ENCODE data around the gene CCHCR1.

DNA sequence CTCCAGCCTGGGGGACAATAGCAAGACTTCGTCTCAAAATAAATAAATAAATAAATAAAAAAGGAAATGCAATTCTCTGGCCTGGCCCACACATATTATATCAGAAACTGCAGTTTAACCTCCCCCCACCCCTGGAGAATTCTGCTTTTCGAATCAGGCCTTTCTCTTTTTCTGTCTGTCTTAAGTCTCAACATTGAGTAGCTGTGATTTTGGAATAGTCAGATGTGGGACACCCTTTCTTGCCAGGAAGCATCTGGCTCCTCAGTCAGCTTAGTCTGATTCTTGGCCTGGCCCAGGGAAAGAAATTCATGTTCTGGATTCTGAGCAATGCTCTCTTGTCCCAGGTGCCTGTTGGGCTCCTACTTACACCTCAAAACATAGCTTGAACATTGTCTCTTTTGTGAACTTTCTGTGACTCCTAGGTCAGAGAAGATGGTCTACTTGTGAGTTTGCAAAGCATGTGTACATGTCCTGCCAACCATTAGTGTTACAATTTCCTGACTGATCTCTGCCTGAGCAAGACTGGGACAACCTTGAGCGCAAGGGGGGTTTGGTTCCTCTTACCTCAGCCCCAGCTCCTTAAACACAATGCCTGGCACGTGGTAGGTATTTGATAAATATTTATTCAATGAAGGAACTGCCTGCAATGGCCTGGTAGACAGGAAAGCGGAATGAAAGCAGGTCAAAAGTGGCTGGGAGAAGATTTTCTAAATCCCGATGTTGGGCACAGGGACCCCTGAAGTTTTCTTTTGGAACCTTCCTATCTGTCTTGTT is 36.6 kb upstream of the CCHCR1 start:
- TF ChIP-seq POLR2AphosphoS5 (IDR thresholded peaks at IDR 0.05) (no peak), EZH2 (IDR thresholded peaks at IDR 0.05; ENCODE audit: borderline replicate concordance, insufficient read depth, low read length, poor library complexity, severe bottlenecking) (no peak), EP300 (conservative IDR thresholded peaks at IDR 0.05; ENCODE audit: poor library complexity, severe bottlenecking) (no peak), MXI1 (conservative IDR thresholded peaks at IDR 0.05; ENCODE audit: poor library complexity, severe bottlenecking) (no peak), TAF1 (IDR thresholded peaks at IDR 0.05; ENCODE audit: low read depth) (no peak), RAD21 (conservative IDR thresholded peaks at IDR 0.05) (no peak)
- TF ChIP-seq, protein P1, sequence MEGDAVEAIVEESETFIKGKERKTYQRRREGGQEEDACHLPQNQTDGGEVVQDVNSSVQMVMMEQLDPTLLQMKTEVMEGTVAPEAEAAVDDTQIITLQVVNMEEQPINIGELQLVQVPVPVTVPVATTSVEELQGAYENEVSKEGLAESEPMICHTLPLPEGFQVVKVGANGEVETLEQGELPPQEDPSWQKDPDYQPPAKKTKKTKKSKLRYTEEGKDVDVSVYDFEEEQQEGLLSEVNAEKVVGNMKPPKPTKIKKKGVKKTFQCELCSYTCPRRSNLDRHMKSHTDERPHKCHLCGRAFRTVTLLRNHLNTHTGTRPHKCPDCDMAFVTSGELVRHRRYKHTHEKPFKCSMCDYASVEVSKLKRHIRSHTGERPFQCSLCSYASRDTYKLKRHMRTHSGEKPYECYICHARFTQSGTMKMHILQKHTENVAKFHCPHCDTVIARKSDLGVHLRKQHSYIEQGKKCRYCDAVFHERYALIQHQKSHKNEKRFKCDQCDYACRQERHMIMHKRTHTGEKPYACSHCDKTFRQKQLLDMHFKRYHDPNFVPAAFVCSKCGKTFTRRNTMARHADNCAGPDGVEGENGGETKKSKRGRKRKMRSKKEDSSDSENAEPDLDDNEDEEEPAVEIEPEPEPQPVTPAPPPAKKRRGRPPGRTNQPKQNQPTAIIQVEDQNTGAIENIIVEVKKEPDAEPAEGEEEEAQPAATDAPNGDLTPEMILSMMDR (IDR thresholded peaks at IDR 0.05; ENCODE audit: poor library complexity, severe bottlenecking): no peak
- TF ChIP-seq, protein P2, sequence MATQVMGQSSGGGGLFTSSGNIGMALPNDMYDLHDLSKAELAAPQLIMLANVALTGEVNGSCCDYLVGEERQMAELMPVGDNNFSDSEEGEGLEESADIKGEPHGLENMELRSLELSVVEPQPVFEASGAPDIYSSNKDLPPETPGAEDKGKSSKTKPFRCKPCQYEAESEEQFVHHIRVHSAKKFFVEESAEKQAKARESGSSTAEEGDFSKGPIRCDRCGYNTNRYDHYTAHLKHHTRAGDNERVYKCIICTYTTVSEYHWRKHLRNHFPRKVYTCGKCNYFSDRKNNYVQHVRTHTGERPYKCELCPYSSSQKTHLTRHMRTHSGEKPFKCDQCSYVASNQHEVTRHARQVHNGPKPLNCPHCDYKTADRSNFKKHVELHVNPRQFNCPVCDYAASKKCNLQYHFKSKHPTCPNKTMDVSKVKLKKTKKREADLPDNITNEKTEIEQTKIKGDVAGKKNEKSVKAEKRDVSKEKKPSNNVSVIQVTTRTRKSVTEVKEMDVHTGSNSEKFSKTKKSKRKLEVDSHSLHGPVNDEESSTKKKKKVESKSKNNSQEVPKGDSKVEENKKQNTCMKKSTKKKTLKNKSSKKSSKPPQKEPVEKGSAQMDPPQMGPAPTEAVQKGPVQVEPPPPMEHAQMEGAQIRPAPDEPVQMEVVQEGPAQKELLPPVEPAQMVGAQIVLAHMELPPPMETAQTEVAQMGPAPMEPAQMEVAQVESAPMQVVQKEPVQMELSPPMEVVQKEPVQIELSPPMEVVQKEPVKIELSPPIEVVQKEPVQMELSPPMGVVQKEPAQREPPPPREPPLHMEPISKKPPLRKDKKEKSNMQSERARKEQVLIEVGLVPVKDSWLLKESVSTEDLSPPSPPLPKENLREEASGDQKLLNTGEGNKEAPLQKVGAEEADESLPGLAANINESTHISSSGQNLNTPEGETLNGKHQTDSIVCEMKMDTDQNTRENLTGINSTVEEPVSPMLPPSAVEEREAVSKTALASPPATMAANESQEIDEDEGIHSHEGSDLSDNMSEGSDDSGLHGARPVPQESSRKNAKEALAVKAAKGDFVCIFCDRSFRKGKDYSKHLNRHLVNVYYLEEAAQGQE (IDR thresholded peaks at IDR 0.05; ENCODE audit: borderline replicate concordance): no peak
